ENCODE data around the gene IL33.

IL33 gene

GRCh38 chr9:6188906-6189305, 26.7 kb upstream of the IL33 start:
- no peak overlapping the region for H3K27ac ChIP-seq (ENCODE audit: low read depth in 2 of 2, low read length in 2 of 2)
- H3K4me3 ChIP-seq (ENCODE audit: low read length in 2 of 2): no peak overlapping the region
- no peaks in the 10 kb centered on the region for H3K4me1 ChIP-seq (ENCODE audit: control insufficient read depth in 2 of 2, insufficient read depth in 2 of 2, low read length in 2 of 2)
- no peaks in the 10 kb centered on the region for H3K27me3 ChIP-seq (ENCODE audit: control insufficient read depth in 2 of 2, insufficient read depth in 2 of 2, low read length in 2 of 2)
- H3K9ac ChIP-seq (ENCODE audit: low read depth in 1 of 2, low read length in 2 of 2): no peak overlapping the region
- H3K9me3 ChIP-seq (ENCODE audit: control insufficient read depth in 2 of 2, low read length in 2 of 2): no peaks in the 10 kb centered on the region
- H3K36me3 ChIP-seq (ENCODE audit: control insufficient read depth in 2 of 2, insufficient read depth in 2 of 2, low read length in 2 of 2): no peaks in the 10 kb centered on the region

DNA sequence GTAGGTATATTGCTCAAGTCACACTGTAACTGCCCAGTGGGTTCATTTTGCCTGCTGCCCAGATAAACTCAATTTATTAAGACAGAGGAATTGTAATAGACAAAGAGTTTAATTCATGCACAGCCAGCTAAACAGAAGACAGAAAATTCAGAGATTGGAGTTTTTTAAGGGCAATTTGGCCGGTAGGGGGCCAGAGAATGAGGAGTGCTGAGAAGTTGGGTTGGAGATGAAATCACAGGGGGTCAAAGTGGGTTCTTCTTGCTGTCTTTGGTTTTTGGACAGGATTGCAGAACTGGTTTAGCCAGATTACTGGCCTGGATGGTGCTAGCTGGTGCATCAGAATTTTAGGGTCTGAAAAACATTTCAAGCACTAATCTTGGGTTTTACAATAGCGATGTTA, 20.7 kb upstream of the IL33 start:
- H3K4me3 ChIP-seq (ENCODE audit: low read length in 2 of 2): no peak overlapping the region
- no peaks in the 10 kb centered on the region for H3K9me3 ChIP-seq (ENCODE audit: control insufficient read depth in 2 of 2, low read length in 2 of 2)
- no peaks in the 10 kb centered on the region for H3K27me3 ChIP-seq (ENCODE audit: control insufficient read depth in 2 of 2, insufficient read depth in 2 of 2, low read length in 2 of 2)
- H3K9ac ChIP-seq (ENCODE audit: low read depth in 1 of 2, low read length in 2 of 2): no peak overlapping the region
- H3K4me1 ChIP-seq (ENCODE audit: control insufficient read depth in 2 of 2, insufficient read depth in 2 of 2, low read length in 2 of 2): peaks cover 0 to 10% of the 10 kb centered on the region in 2 donors
- H3K27ac ChIP-seq (ENCODE audit: low read depth in 2 of 2, low read length in 2 of 2): no peak overlapping the region
- no peaks in the 10 kb centered on the region for H3K36me3 ChIP-seq (ENCODE audit: control insufficient read depth in 2 of 2, insufficient read depth in 2 of 2, low read length in 2 of 2)

DNA sequence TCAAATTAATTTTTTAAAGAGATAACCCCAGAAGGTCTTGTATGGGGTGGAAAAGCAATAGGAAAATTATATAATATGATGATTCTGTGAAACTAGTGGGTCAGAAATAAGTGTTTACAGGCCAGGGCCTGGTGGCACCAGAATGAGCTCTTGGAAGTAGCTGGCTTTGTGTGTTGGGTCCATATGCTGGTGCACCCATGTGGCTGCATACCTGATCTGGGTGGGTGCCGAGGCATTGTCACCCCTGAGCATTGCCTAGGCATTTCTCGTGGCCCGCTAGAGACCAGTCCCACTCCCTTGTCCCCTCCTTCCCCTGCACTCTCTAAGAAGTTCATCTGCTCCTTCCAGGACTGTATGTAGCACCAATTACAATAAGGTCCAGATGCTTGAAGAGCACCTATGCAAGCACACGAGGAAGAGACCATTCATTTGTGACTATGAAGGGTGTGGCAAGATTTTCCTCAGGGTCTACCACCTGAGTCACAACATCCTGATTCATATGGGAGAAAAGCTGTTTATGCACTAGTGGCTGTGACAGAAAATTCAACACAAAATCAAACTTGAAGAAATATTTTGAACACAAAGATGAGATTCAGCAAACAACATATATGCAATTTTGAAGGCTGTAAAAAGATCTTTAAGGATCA, 19.8 kb upstream of the IL33 start:
- Histone ChIP-seq H3K4me3 (ENCODE audit: low read length in 2 of 2) (no peak overlapping the region), H3K27ac (ENCODE audit: low read depth in 2 of 2, low read length in 2 of 2) (no peak overlapping the region), H3K9me3 (ENCODE audit: control insufficient read depth in 2 of 2, low read length in 2 of 2) (no peaks in the 10 kb centered on the region), H3K27me3 (ENCODE audit: control insufficient read depth in 2 of 2, insufficient read depth in 2 of 2, low read length in 2 of 2) (no peaks in the 10 kb centered on the region), H3K4me1 (ENCODE audit: control insufficient read depth in 2 of 2, insufficient read depth in 2 of 2, low read length in 2 of 2) (peaks cover 0 to 10% of the 10 kb centered on the region in 2 donors), H3K9ac (ENCODE audit: low read depth in 1 of 2, low read length in 2 of 2) (no peak overlapping the region), H3K36me3 (ENCODE audit: control insufficient read depth in 2 of 2, insufficient read depth in 2 of 2, low read length in 2 of 2) (no peaks in the 10 kb centered on the region)

DNA sequence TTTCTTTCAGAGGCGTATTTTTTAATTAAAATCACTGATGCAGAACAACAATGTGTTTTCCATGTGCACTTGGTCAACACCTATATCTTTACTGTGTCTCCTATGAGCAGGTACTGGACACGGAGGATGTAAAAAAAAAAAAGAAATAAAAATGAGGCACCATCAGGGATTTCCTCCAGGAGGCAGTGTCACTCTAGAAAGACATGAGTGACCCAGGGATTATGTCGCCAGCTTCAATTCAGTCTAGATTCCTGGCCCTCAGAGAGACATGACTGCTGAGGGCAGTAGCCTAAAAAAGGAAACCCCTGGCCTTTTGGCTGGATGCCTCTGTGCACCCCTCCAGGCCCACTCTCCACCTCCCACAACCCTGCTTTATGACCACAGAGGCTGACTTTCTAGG, 18.3 kb upstream of the IL33 start:
- Histone ChIP-seq H3K4me1 (ENCODE audit: control insufficient read depth in 2 of 2, insufficient read depth in 2 of 2, low read length in 2 of 2) (peaks cover 0 to 10% of the 10 kb centered on the region in 2 donors), H3K27me3 (ENCODE audit: control insufficient read depth in 2 of 2, insufficient read depth in 2 of 2, low read length in 2 of 2) (no peaks in the 10 kb centered on the region), H3K4me3 (ENCODE audit: low read length in 2 of 2) (no peak overlapping the region), H3K36me3 (ENCODE audit: control insufficient read depth in 2 of 2, insufficient read depth in 2 of 2, low read length in 2 of 2) (no peaks in the 10 kb centered on the region), H3K9me3 (ENCODE audit: control insufficient read depth in 2 of 2, low read length in 2 of 2) (no peaks in the 10 kb centered on the region), H3K27ac (ENCODE audit: low read depth in 2 of 2, low read length in 2 of 2) (no peak overlapping the region), H3K9ac (ENCODE audit: low read depth in 1 of 2, low read length in 2 of 2) (no peak overlapping the region)

DNA sequence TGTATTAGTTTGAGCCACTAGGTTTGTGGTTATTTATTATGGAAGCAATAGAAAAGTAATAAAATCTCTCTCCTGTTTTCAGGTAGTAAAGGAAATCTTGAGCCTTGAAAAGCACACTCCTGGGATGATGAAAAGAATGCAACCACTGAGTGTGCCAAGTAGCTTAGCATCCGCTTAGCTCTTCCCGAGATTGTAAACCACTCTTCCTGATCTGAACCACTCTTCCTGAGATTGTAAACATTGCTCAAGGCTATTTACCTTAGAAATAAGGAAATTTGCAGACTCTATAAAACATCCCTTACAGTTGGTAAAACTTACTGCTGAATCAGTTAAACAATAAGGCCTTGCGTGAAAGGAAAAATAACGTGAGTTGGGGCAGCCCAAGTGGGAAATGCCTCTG, 17.4 kb upstream of the IL33 start:
- H3K27me3 ChIP-seq (ENCODE audit: control insufficient read depth in 2 of 2, insufficient read depth in 2 of 2, low read length in 2 of 2): no peaks in the 10 kb centered on the region

DNA sequence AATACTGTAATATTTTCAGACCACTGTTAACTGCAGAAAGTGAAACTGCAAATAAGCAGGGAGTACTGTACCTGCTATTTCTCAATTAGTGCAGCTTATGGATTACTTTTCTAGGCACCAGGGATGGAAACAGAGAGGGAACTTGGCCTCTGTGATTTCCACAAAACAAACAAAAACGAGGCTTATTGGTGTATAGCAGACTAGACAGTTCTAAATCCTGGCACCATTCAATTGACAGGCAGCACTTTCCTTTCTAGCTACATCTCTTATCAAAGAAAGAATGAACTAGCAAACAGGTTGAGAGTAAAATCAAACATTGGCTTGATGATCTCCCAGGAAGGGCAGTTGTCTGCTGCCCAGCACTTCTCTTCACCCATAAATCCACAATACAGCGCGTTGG, 16.0 kb upstream of the IL33 start:
- Histone ChIP-seq H3K4me1 (ENCODE audit: control insufficient read depth in 2 of 2, insufficient read depth in 2 of 2, low read length in 2 of 2) (peaks cover 0 to 10% of the 10 kb centered on the region in 2 donors), H3K4me3 (ENCODE audit: low read length in 2 of 2) (no peak overlapping the region), H3K36me3 (ENCODE audit: control insufficient read depth in 2 of 2, insufficient read depth in 2 of 2, low read length in 2 of 2) (no peaks in the 10 kb centered on the region), H3K27me3 (ENCODE audit: control insufficient read depth in 2 of 2, insufficient read depth in 2 of 2, low read length in 2 of 2) (no peaks in the 10 kb centered on the region), H3K9ac (ENCODE audit: low read depth in 1 of 2, low read length in 2 of 2) (no peak overlapping the region), H3K9me3 (ENCODE audit: control insufficient read depth in 2 of 2, low read length in 2 of 2) (no peaks in the 10 kb centered on the region), H3K27ac (ENCODE audit: low read depth in 2 of 2, low read length in 2 of 2) (no peak overlapping the region)

More for the DNA sequence above, 17.4 kb upstream of the IL33 start:
- Histone ChIP-seq H3K9me3 (ENCODE audit: control insufficient read depth in 2 of 2, low read length in 2 of 2) (no peaks in the 10 kb centered on the region), H3K4me3 (ENCODE audit: low read length in 2 of 2) (no peak overlapping the region), H3K36me3 (ENCODE audit: control insufficient read depth in 2 of 2, insufficient read depth in 2 of 2, low read length in 2 of 2) (no peaks in the 10 kb centered on the region), H3K4me1 (ENCODE audit: control insufficient read depth in 2 of 2, insufficient read depth in 2 of 2, low read length in 2 of 2) (peaks cover 0 to 10% of the 10 kb centered on the region in 2 donors), H3K9ac (ENCODE audit: low read depth in 1 of 2, low read length in 2 of 2) (no peak overlapping the region), H3K27ac (ENCODE audit: low read depth in 2 of 2, low read length in 2 of 2) (no peak overlapping the region)

GRCh38 chr9:6200761-6201160, 14.8 kb upstream of the IL33 start:
- Histone ChIP-seq H3K9me3 (ENCODE audit: control insufficient read depth in 2 of 2, low read length in 2 of 2) (no peaks in the 10 kb centered on the region), H3K4me1 (ENCODE audit: control insufficient read depth in 2 of 2, insufficient read depth in 2 of 2, low read length in 2 of 2) (peaks cover 0 to 10% of the 10 kb centered on the region in 2 donors), H3K9ac (ENCODE audit: low read depth in 1 of 2, low read length in 2 of 2) (no peak overlapping the region), H3K36me3 (ENCODE audit: control insufficient read depth in 2 of 2, insufficient read depth in 2 of 2, low read length in 2 of 2) (no peaks in the 10 kb centered on the region), H3K4me3 (ENCODE audit: low read length in 2 of 2) (no peak overlapping the region), H3K27me3 (ENCODE audit: control insufficient read depth in 2 of 2, insufficient read depth in 2 of 2, low read length in 2 of 2) (no peaks in the 10 kb centered on the region), H3K27ac (ENCODE audit: low read depth in 2 of 2, low read length in 2 of 2) (no peak overlapping the region)

DNA sequence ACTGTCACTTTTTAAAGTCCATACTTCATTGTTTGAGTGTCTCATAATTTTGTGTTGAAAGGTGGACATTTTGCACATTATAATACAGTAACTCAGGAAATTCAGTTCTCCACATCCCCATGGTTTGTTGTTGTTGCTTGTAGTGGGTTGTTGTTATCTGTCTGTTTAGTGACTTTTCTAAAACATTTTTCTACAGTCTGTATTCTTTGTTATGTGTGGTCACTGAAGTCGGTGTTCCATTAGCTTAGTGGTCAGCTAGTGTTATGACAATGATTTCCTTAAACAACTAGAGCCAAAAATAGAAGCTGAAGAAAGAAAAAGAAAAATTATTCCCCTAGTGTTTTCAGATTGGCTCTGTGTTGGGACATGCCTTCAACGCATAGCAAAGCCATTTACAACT, 5.6 kb upstream of the IL33 start:
- Histone ChIP-seq H3K4me1 (ENCODE audit: control insufficient read depth in 2 of 2, insufficient read depth in 2 of 2, low read length in 2 of 2) (no peaks in the 10 kb centered on the region), H3K9ac (ENCODE audit: low read depth in 1 of 2, low read length in 2 of 2) (no peak overlapping the region), H3K36me3 (ENCODE audit: control insufficient read depth in 2 of 2, insufficient read depth in 2 of 2, low read length in 2 of 2) (no peaks in the 10 kb centered on the region), H3K9me3 (ENCODE audit: control insufficient read depth in 2 of 2, low read length in 2 of 2) (peaks cover 3 to 5% of the 10 kb centered on the region in 2 donors), H3K27me3 (ENCODE audit: control insufficient read depth in 2 of 2, insufficient read depth in 2 of 2, low read length in 2 of 2) (no peaks in the 10 kb centered on the region), H3K27ac (ENCODE audit: low read depth in 2 of 2, low read length in 2 of 2) (no peak overlapping the region), H3K4me3 (ENCODE audit: low read length in 2 of 2) (no peak overlapping the region)

DNA sequence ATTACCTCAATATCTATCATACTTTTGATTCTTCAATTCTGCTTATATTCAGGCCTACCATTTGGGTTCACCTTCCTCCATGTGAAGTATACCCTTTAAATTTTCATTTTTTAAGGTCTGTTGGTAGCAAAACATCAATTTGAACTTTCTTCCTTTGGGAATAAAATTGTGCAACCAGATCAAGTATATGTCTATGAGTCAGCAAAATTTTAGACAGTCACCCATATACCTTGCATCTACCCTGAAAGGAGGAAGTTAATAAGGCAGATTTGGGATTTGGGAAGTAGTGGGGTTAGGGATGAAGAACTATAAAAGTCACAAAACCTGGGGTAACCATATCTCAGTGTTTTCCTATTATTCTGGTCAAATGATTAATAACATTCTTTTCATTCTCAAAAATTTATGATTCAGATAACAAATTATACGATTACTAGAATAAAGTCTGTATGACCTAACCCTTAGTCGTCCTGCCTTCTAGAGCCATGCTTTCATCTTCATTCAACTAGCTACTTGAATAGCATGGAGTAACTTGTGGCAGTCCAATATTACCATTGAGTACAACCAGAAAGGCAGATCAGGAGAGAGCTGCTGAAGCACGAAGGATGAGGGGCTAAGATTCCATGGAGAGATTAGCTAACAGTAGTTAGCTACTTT, 2.8 kb upstream of the IL33 start:
- Histone ChIP-seq H3K4me1 (ENCODE audit: control insufficient read depth in 2 of 2, insufficient read depth in 2 of 2, low read length in 2 of 2) (no peaks in the 10 kb centered on the region), H3K36me3 (ENCODE audit: control insufficient read depth in 2 of 2, insufficient read depth in 2 of 2, low read length in 2 of 2) (no peaks in the 10 kb centered on the region), H3K27ac (ENCODE audit: low read depth in 2 of 2, low read length in 2 of 2) (no peak overlapping the region), H3K4me3 (ENCODE audit: low read length in 2 of 2) (no peak overlapping the region), H3K9me3 (ENCODE audit: control insufficient read depth in 2 of 2, low read length in 2 of 2) (peaks cover 3 to 5% of the 10 kb centered on the region in 2 donors), H3K27me3 (ENCODE audit: control insufficient read depth in 2 of 2, insufficient read depth in 2 of 2, low read length in 2 of 2) (no peaks in the 10 kb centered on the region), H3K9ac (ENCODE audit: low read depth in 1 of 2, low read length in 2 of 2) (no peak overlapping the region)

DNA sequence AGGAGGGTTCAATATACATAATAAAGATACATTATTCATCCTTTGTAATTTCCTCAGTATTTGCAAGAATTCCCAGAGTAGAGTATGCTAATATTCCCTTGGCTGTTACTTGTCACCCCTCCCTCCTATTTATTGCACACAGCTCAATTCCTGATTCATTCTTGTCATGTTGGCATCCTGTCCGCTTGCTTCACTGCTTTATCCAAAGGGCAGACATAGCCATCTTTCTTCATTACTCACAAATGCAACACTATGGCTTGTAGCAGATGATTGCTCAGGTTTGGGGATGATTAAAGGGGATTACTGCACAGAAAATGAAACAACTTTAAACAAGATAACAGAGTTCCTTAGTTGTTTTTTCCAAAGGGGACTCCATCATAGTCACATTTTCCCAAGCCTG, 1.2 kb upstream of the IL33 start:
- Histone ChIP-seq H3K36me3 (ENCODE audit: control insufficient read depth in 2 of 2, insufficient read depth in 2 of 2, low read length in 2 of 2) (no peaks in the 10 kb centered on the region), H3K27me3 (ENCODE audit: control insufficient read depth in 2 of 2, insufficient read depth in 2 of 2, low read length in 2 of 2) (no peaks in the 10 kb centered on the region), H3K9ac (ENCODE audit: low read depth in 1 of 2, low read length in 2 of 2) (no peak overlapping the region), H3K27ac (ENCODE audit: low read depth in 2 of 2, low read length in 2 of 2) (no peak overlapping the region), H3K9me3 (ENCODE audit: control insufficient read depth in 2 of 2, low read length in 2 of 2) (peaks cover 3% of the 10 kb centered on the region in 2 donors), H3K4me3 (ENCODE audit: low read length in 2 of 2) (no peak overlapping the region), H3K4me1 (ENCODE audit: control insufficient read depth in 2 of 2, insufficient read depth in 2 of 2, low read length in 2 of 2) (no peaks in the 10 kb centered on the region)

Measured in mucosa of rectum (tissue), 2 donors.